Panc1 (cell line): ENCODE results near the gene TMEM63B.

Source experiments
- POLR2AphosphoS5 ChIP-seq: IDR thresholded peaks from 2 replicates; pipeline ENCODE4 v1.6.1; 2012; ENCODE audit warnings: mild to moderate bottlenecking, low read depth, low read length, moderate library complexity
- REST ChIP-seq, 2 experiments: IDR thresholded peaks; 2 replicates each; pipeline ENCODE4 v1.6.1; 2011 to 2012; ENCODE audit warnings: low read depth in 2 of 2, control low read depth in 1 of 2, low read length in 1 of 2, mild to moderate bottlenecking in 1 of 2, moderate library complexity in 1 of 2; ENCODE audit not compliant: insufficient read depth in 1 of 2
- TF ChIP-seq, protein P1 (sequence below): fragments of 450-650 bp; IDR thresholded peaks from 2 replicates; pipeline ENCODE4 v1.5.1; 2017; ENCODE audit warnings: mild to moderate bottlenecking

DNA sequence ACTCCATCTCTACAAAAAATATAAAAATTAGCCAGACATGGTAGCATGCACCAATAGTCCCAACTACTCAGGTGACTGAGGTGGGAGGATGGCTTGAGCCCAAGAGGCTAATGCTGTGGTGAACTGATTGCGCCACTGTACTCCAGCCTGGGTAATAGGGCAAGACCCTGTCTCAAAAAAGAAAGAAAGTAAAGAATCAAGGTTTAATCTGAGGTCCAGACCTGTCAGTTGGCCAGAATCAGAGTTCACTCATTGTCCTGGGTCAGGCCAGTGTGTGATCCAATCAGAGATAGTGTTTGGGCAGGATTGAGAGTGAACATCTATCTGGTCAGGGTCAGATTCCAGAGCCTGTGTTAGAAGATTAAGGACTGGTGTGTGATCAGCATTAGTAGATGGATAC is 15.5 kb downstream of the TMEM63B start:
- TF ChIP-seq, protein P1, sequence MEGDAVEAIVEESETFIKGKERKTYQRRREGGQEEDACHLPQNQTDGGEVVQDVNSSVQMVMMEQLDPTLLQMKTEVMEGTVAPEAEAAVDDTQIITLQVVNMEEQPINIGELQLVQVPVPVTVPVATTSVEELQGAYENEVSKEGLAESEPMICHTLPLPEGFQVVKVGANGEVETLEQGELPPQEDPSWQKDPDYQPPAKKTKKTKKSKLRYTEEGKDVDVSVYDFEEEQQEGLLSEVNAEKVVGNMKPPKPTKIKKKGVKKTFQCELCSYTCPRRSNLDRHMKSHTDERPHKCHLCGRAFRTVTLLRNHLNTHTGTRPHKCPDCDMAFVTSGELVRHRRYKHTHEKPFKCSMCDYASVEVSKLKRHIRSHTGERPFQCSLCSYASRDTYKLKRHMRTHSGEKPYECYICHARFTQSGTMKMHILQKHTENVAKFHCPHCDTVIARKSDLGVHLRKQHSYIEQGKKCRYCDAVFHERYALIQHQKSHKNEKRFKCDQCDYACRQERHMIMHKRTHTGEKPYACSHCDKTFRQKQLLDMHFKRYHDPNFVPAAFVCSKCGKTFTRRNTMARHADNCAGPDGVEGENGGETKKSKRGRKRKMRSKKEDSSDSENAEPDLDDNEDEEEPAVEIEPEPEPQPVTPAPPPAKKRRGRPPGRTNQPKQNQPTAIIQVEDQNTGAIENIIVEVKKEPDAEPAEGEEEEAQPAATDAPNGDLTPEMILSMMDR: no peak
- no peak for TF ChIP-seq REST (IDR thresholded peaks at IDR 0.05; ENCODE audit: insufficient read depth in 1 of 2, low read depth in 2 of 2, low read length in 1 of 2)
- no peak for TF ChIP-seq POLR2AphosphoS5
